ENCODE results near the gene PELI1. TPM values are rescaled to one million over a fixed set of nuclear protein-coding genes. Genes with fewer than 3 reads are reported as not detected.

PELI1 gene
- total RNA-seq, 1 donor from 2014 or later = 88.7 TPM

DNA sequence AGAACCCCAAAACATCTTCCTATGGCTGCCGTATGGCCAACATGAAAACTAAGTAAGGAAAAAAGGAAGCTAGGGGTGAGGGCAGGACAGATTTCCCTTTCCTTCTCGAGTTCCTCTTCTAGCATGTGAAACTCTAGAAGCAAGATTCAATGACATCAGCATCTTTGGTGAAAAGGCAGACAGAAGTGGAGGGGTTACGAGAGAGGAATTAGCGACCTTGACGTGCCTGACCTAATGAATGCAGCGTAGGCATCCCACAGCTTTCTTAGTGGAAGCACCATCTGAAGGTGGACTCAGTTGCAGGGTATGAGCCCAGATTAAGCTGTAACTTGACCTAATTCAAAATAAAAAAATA, 47.9 kb upstream of the PELI1 start:
- peaks cover 2% of the 10 kb centered on the region for H3K9me3 Mint-ChIP-seq
- no peak overlapping the region for H3K9ac ChIP-seq
- H3K27me3 ChIP-seq = no peaks in the 10 kb centered on the region
- H3K79me2 ChIP-seq (ENCODE audit: low read depth) = no peaks in the 10 kb centered on the region
- DNase-seq (ENCODE audit: low spot score) = no peak
- H3K27ac Mint-ChIP-seq = no peak overlapping the region
- H3K9me3 ChIP-seq (ENCODE audit: low read depth) = no peaks in the 10 kb centered on the region
- H3K27ac ChIP-seq = no peak overlapping the region
- H3K4me1 ChIP-seq = peaks cover 25% of the 10 kb centered on the region
- H2AFZ ChIP-seq (replicated peaks) = no peak overlapping the region
- peaks cover 32% of the 10 kb centered on the region for H3K4me1 Mint-ChIP-seq
- peaks cover 10% of the 10 kb centered on the region for H3F3A ChIP-seq (ENCODE audit: low read depth)
- H3K36me3 ChIP-seq = no peaks in the 10 kb centered on the region
- no peaks in the 10 kb centered on the region for H3K27me3 Mint-ChIP-seq (ENCODE audit: insufficient read depth, low read depth)
- TF ChIP-seq CTCF (IDR thresholded peaks at IDR 0.05) = no peak
- no peak for TF ChIP-seq EZH2phosphoT487 (IDR thresholded peaks at IDR 0.05)
- TF ChIP-seq EZH2 (IDR thresholded peaks at IDR 0.05) = no peak
- H3K36me3 Mint-ChIP-seq = no peaks in the 10 kb centered on the region
- H4K20me1 ChIP-seq (ENCODE audit: low read depth) = no peaks in the 10 kb centered on the region
- no peak overlapping the region for H3K4me3 ChIP-seq
- H3K4me3 Mint-ChIP-seq = no peak overlapping the region
- H3K4me2 ChIP-seq = no peak overlapping the region

DNA sequence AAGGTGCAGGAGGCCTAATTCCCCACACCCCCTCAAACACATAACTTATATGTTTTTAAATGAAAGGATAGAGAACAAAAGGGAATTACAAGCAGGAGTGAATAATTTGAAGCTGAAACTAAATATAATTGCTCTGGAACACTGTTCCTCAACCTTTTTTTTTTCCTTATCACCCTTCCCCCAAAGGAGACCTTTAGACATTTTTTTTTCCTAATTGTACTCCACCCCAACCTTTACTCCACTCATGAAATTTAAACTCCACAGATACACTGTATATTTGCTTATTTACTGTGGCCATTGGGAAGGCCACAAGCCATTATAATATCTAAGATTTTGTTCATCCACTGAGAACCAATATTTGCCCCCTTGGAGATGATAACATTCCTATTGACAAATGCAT, 45.4 kb upstream of the PELI1 start:
- H2AFZ ChIP-seq (replicated peaks) = no peak overlapping the region
- no peak overlapping the region for H3K27ac ChIP-seq
- Mint-ChIP-seq H3K36me3 (no peaks in the 10 kb centered on the region), H3K4me1 (peaks cover 42% of the 10 kb centered on the region), H3K9me3 (peaks cover 2% of the 10 kb centered on the region), H3K4me3 (no peak overlapping the region), H3K27me3 (ENCODE audit: insufficient read depth, low read depth) (no peaks in the 10 kb centered on the region), H3K27ac (no peak overlapping the region)
- H3K9me3 ChIP-seq (ENCODE audit: low read depth) = no peaks in the 10 kb centered on the region
- TF ChIP-seq CTCF (IDR thresholded peaks at IDR 0.05) = no peak
- no peak for TF ChIP-seq EZH2 (IDR thresholded peaks at IDR 0.05)
- no peak for TF ChIP-seq EZH2phosphoT487 (IDR thresholded peaks at IDR 0.05)
- DNase-seq (ENCODE audit: low spot score) = no peak
- H3K36me3 ChIP-seq = no peaks in the 10 kb centered on the region
- peaks cover 21% of the 10 kb centered on the region for H3K4me1 ChIP-seq
- no peak overlapping the region for H3K9ac ChIP-seq
- H4K20me1 ChIP-seq (ENCODE audit: low read depth) = no peaks in the 10 kb centered on the region
- no peaks in the 10 kb centered on the region for H3K27me3 ChIP-seq
- H3K4me2 ChIP-seq = no peak overlapping the region
- peaks cover 10% of the 10 kb centered on the region for H3F3A ChIP-seq (ENCODE audit: low read depth)
- H3K4me3 ChIP-seq = no peak overlapping the region
- H3K79me2 ChIP-seq (ENCODE audit: low read depth) = no peaks in the 10 kb centered on the region

- H3K4me3 Mint-ChIP-seq = no peak overlapping the region
- Histone ChIP-seq H2AFZ (replicated peaks) (no peak overlapping the region), H3K27ac (no peak overlapping the region), H3K9me3 (ENCODE audit: low read depth) (no peaks in the 10 kb centered on the region), H3K9ac (no peak overlapping the region), H3K4me1 (peaks cover 21% of the 10 kb centered on the region), H4K20me1 (ENCODE audit: low read depth) (no peaks in the 10 kb centered on the region), H3K79me2 (ENCODE audit: low read depth) (no peaks in the 10 kb centered on the region), H3F3A (ENCODE audit: low read depth) (peaks cover 10% of the 10 kb centered on the region), H3K4me3 (no peak overlapping the region), H3K27me3 (no peaks in the 10 kb centered on the region), H3K4me2 (no peak overlapping the region), H3K36me3 (no peaks in the 10 kb centered on the region)
- H3K4me1 Mint-ChIP-seq = peaks cover 42% of the 10 kb centered on the region
- no peak for TF ChIP-seq CTCF (IDR thresholded peaks at IDR 0.05)
- TF ChIP-seq EZH2phosphoT487 (IDR thresholded peaks at IDR 0.05) = no peak
- TF ChIP-seq EZH2 (IDR thresholded peaks at IDR 0.05) = no peak
- no peak overlapping the region for H3K27ac Mint-ChIP-seq
- H3K27me3 Mint-ChIP-seq (ENCODE audit: insufficient read depth, low read depth) = no peaks in the 10 kb centered on the region
- no peaks in the 10 kb centered on the region for H3K36me3 Mint-ChIP-seq
- no peak for DNase-seq (ENCODE audit: low spot score)
- peaks cover 2% of the 10 kb centered on the region for H3K9me3 Mint-ChIP-seq
These were observed 44.9 kb upstream of the PELI1 start for GRCh38 chr2:64189167-64189566.

Data from neural progenitor cell (in vitro differentiated cells).